LNCaP clone FGC (cell line): Measurements from ENCODE around the gene MTMR11.

Experiments
- DNase-seq: peaks from one replicate; pipeline ENCODE4 v3.0.0-alpha.2; 2011; ENCODE audit warnings: low read depth
- H3K4me3 ChIP-seq: 2 replicates; pipeline ENCODE4 v1.5.1; 2011; ENCODE audit warnings: mild to moderate bottlenecking, low read depth, low read length, control low read depth
- TF ChIP-seq, protein P1 (sequence below): IDR thresholded peaks from 2 replicates; pipeline ENCODE4 v1.5.1; 2012; ENCODE audit warnings: mild to moderate bottlenecking; ENCODE audit not compliant: control insufficient read depth, insufficient read depth; ENCODE audit errors: extremely low read depth

The MTMR11 gene, protein sequence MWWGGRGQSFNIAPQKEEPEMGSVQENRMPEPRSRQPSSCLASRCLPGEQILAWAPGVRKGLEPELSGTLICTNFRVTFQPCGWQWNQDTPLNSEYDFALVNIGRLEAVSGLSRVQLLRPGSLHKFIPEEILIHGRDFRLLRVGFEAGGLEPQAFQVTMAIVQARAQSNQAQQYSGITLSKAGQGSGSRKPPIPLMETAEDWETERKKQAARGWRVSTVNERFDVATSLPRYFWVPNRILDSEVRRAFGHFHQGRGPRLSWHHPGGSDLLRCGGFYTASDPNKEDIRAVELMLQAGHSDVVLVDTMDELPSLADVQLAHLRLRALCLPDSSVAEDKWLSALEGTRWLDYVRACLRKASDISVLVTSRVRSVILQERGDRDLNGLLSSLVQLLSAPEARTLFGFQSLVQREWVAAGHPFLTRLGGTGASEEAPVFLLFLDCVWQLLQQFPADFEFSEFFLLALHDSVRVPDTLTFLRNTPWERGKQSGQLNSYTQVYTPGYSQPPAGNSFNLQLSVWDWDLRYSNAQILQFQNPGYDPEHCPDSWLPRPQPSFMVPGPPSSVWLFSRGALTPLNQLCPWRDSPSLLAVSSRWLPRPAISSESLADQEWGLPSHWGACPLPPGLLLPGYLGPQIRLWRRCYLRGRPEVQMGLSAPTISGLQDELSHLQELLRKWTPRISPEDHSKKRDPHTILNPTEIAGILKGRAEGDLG

DNA sequence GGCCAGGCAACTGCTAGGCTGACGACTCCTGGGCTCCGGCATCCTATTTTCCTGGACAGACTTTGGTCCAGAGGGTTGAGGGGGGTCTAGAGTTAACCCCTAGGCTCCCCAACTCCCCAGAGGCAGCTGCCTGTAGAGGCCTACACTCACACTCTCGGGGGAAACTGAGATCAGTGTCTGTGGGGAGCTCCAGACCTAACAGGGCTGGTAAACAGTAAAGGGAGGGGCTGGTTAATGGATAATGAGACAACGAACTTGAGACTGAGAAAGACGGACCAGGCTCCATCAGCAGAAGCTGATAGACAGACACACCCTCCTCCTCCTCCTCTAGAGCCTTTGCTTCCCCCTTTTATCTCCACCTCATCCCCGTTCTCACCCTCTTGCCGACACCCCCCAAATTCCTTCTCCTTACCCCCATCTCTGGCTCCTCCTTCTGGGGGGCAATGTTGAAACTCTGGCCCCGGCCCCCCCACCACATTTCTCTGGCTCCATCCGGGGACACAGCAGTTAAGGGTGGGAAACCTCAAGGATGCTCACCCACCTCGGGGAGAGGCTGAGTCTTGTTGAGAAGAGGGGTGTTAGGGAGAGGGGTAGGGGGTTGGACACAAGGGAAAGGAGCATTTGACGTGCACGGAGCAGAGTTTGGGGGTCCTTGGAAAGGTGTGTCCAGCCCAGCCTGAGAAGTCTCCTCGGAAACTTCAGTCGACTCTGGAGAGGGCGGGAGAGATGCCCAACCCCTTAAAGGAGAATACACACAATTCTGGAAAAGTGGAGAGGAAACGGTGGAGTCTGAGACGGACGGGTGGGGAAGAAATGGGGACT is at the start of gene MTMR11:
Gene MTMR11 (minus strand): TSS at position 710 of the 822 bp plus-strand sequence. CDS start 232 bp downstream, at position 478.
- H3K4me3 ChIP-seq: peak within 1 kb of the TSS; percentile 38
- TF ChIP-seq, protein P1, sequence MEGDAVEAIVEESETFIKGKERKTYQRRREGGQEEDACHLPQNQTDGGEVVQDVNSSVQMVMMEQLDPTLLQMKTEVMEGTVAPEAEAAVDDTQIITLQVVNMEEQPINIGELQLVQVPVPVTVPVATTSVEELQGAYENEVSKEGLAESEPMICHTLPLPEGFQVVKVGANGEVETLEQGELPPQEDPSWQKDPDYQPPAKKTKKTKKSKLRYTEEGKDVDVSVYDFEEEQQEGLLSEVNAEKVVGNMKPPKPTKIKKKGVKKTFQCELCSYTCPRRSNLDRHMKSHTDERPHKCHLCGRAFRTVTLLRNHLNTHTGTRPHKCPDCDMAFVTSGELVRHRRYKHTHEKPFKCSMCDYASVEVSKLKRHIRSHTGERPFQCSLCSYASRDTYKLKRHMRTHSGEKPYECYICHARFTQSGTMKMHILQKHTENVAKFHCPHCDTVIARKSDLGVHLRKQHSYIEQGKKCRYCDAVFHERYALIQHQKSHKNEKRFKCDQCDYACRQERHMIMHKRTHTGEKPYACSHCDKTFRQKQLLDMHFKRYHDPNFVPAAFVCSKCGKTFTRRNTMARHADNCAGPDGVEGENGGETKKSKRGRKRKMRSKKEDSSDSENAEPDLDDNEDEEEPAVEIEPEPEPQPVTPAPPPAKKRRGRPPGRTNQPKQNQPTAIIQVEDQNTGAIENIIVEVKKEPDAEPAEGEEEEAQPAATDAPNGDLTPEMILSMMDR: no peak
- no peak for DNase-seq

DNA sequence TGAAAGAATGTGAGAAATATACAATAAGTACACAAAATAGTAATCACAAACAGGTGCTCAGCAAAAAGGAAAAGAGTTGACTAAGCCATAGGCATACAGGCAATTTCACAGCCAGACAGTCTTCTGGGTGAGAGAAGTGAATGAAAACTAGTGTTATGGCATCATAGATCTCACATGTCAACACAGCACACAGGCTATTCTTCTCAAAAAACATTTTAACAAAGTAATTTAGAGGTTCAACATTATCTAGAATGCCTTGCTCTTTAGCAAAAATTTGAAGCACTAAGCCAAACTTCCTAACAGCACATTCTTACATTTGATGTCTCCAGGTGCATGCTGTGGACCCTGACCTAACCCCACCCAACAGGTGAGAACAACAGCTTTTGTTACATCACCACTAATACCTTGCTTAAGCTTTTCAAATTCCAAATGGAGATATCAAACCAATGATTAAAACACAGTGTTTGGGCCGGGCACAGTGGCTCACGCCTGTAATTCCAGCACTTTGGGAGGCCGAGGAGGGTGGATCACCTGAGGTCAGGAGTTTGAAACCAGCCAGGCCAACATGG is 43.4 kb upstream of the MTMR11 start:
- TF ChIP-seq, protein P1: no peak
- DNase-seq: no peak
- H3K4me3 ChIP-seq: no peak overlapping the region

DNA sequence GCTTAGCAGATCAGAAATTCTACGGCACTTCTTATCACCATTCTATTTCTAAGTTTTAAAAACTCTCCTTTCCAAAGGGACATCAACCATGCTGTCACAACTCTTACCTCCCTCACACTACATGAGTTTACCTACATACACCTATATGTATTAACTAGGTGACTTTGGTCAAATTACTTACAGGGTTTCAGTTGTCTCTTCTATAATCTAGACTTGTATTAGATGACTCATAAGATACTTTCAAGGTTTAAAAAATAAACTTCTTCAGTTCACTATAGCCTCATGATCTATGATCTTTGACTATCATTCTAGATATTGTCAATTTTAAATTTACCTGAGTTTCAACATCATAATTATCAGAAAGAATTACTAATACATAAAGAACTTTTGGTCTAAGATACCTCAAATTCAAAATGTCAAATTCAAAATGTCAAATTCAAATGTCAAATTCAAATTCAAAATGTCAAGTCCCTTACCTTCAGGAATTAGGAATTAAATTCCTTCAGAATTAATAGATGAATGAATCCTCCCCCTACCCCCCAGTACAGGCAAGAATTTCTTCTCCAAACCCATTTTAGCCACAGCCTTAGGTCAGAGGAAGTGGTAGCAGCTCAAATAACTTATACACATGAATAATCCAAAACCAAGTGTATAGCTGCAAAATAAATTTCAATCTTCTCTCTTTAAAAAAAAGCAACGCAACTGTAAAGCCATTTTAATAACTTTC is 42.7 kb upstream of the MTMR11 start:
- TF ChIP-seq, protein P1: no peak
- DNase-seq: no peak
- no peak overlapping the region for H3K4me3 ChIP-seq

DNA sequence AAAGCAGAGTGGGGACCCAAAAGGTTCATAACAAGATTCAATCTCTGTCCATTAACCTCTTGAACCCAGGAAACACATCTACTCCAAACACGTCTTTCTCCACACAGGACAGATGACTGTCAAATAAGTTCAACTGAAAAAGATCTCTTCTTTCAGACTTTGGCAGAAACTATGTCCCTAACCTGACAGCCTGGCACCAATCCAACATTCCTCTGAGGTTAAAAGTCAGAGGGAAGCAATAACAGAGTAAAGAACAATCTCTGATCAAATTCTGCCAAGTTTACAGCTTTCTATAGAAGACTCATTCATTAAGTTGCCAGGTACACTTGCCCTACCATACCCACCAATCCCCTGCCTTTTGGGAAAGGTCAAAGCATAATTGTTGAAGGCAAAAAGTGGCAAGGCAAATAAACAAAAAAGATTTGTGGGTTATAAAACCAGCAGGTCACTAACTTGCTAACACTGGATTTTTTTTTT is 41.9 kb upstream of the MTMR11 start:
- no peak for DNase-seq
- TF ChIP-seq, protein P1: no peak
- H3K4me3 ChIP-seq: no peak overlapping the region

DNA sequence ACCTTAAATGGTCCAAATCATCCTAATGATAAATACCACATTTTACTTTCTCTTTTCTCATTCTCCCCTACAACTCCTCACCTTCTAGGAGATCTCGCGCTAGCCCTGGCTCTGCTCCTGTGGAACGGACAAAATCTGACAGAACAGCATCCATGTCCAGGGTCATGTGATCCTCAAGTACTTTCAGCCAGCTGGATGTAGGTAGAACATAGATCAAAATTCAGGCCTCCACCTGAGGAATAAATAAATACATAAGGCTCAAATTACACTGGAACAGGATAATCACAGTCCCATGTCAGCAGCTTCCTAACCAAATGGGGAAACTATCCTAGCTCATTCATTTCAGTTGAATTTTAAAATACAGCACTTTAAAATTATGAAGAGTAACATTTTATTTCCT is 40.7 kb upstream of the MTMR11 start:
- TF ChIP-seq, protein P1: no peak
- no peak overlapping the region for H3K4me3 ChIP-seq
- no peak for DNase-seq

DNA sequence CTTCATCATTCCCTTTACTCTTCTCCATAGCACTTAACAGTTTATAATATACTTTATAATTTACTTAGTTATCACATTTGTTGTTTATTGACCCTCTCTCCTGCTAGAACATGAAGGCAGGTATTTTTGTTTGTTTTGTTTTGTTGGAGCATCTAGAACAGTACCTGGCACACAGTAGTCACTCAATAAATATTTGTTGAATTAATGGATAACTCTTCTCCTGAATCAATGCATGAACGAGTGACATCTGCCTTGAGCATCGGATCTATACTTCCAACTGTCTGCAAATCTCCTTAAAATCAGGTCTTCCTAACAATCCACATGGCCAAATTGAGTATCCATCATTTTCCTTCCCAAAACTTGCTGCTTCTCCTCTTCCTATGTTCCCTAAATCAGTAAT is 35.9 kb upstream of the MTMR11 start:
- DNase-seq: no peak
- H3K4me3 ChIP-seq: no peak overlapping the region
- TF ChIP-seq, protein P1: no peak
